ENCODE data around the gene RASA4B.

GRCh38 chr7:102451371-102452054 is 66.1 kb downstream of the RASA4B start:
- TF ChIP-seq RCOR1 (IDR thresholded peaks at IDR 0.05; ENCODE audit: insufficient replicate concordance, low read length) (no peak), CTCF (conservative IDR thresholded peaks at IDR 0.05; ENCODE audit: low read depth, low read length) (no peak), MXI1 (IDR thresholded peaks at IDR 0.05; ENCODE audit: borderline replicate concordance, low read depth, low read length) (no peak), MAFK (IDR thresholded peaks at IDR 0.05; ENCODE audit: low read depth, low read length) (no peak), POLR2A (IDR thresholded peaks at IDR 0.05; ENCODE audit: low read depth, low read length) (no peak), SMC3 (IDR thresholded peaks at IDR 0.05; ENCODE audit: low read depth, low read length) (no peak), MAZ (IDR thresholded peaks at IDR 0.05; ENCODE audit: borderline replicate concordance, low read depth, low read length) (no peak), CHD1 (IDR thresholded peaks at IDR 0.05; ENCODE audit: low read depth, low read length) (no peak), FOS (IDR thresholded peaks at IDR 0.05; ENCODE audit: low read depth, low read length) (no peak), ELK1 (IDR thresholded peaks at IDR 0.05; ENCODE audit: borderline replicate concordance, low read depth, low read length) (no peak), NFE2L2 (IDR thresholded peaks at IDR 0.05; ENCODE audit: low read depth, low read length) (no peak), RFX5 (IDR thresholded peaks at IDR 0.05; ENCODE audit: low read depth, low read length) (no peak)
- TF ChIP-seq, protein P1, sequence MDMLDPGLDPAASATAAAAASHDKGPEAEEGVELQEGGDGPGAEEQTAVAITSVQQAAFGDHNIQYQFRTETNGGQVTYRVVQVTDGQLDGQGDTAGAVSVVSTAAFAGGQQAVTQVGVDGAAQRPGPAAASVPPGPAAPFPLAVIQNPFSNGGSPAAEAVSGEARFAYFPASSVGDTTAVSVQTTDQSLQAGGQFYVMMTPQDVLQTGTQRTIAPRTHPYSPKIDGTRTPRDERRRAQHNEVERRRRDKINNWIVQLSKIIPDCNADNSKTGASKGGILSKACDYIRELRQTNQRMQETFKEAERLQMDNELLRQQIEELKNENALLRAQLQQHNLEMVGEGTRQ (IDR thresholded peaks at IDR 0.05; ENCODE audit: low read depth, low read length), result no peak
